ENCODE data around the gene TMEM123. TPM values are rescaled to one million over a fixed set of nuclear protein-coding genes. Genes with fewer than 3 reads are reported as not detected.

Gene TMEM123
- total and polyA plus RNA-seq, 2 donors (not counting 3 experiments of a cell fraction or from before 2014, with no cell fraction given): 201 to 257 TPM

DNA sequence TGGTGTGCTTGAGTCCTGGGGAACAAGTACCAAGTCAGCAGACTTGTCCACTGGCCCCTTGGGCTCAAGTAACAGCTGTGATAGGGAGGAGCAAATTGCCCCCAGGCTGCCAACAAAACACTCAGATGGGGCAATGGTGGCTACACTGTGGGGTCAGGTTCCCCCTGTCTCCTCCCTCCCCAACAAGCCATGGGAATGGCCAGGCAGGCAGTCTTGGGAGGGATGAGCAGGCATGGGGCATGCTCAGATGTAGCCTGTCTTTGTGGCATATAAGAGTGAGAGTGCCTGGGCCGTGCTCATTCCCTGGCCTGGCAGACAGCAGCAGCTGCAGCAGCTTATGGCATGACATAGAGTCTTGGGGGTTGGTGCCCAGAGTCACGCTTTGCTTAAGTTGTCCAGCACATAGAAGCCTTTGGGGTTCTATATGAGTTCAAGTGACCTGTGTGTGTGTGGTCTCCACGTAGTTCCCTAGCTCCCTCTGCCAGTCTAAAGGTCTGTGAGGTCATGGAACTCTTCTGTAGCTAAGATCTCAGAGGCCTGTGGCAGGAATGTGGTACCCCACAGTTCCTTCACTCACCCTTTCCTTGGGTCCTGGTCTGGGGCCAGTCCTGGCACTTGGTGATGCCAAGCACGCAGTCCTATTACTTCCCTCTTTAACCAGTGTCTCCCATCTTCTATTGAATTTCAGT, 60.9 kb downstream of the TMEM123 start:
- H3K4me2 ChIP-seq (ENCODE audit: insufficient read depth, low read length): no peak overlapping the region
- no peak overlapping the region for H3K4me3 ChIP-seq (replicated peaks in 1 of 3; ENCODE audit: insufficient read depth in 1 of 3, low read depth in 1 of 3, low read length in 3 of 3)
- H3K27me3 ChIP-seq (ENCODE audit: control insufficient read depth in 2 of 2, insufficient read depth in 2 of 2, low read length in 2 of 2): no peaks in the 10 kb centered on the region
- intact Hi-C loops (cut with micrococcal nuclease) (loop anchor here (5.0 kb wide), 2 partner anchors 61 to 221 kb away; partner anchors contain the start of gene TMEM123), dilution Hi-C loops (cut with MboI; ENCODE audit: extremely low pct_ligation_motif_present, low sequenced_read_pairs) (no loop called here)
- TF ChIP-seq FOS (IDR thresholded peaks at IDR 0.05; ENCODE audit: borderline replicate concordance, insufficient read depth, low read length) (no peak), EZH2 (IDR thresholded peaks at IDR 0.05; ENCODE audit: borderline replicate concordance, low read depth, low read length, severe bottlenecking) (no peak), JUN (IDR thresholded peaks at IDR 0.05; ENCODE audit: borderline replicate concordance, insufficient read depth, insufficient read length, low read depth) (no peak), MYC (IDR thresholded peaks at IDR 0.05; ENCODE audit: low read depth, low read length) (no peak), POLR2AphosphoS5 (IDR thresholded peaks at IDR 0.05; ENCODE audit: insufficient read depth, low read depth, low read length) (no peak), GATA2 (IDR thresholded peaks at IDR 0.05; ENCODE audit: insufficient read depth, insufficient read length, low read depth, low read length) (no peak), POLR2A (IDR thresholded peaks at IDR 0.05; ENCODE audit: low read depth, low read length) (no peak)
- TF ChIP-seq, protein P1, sequence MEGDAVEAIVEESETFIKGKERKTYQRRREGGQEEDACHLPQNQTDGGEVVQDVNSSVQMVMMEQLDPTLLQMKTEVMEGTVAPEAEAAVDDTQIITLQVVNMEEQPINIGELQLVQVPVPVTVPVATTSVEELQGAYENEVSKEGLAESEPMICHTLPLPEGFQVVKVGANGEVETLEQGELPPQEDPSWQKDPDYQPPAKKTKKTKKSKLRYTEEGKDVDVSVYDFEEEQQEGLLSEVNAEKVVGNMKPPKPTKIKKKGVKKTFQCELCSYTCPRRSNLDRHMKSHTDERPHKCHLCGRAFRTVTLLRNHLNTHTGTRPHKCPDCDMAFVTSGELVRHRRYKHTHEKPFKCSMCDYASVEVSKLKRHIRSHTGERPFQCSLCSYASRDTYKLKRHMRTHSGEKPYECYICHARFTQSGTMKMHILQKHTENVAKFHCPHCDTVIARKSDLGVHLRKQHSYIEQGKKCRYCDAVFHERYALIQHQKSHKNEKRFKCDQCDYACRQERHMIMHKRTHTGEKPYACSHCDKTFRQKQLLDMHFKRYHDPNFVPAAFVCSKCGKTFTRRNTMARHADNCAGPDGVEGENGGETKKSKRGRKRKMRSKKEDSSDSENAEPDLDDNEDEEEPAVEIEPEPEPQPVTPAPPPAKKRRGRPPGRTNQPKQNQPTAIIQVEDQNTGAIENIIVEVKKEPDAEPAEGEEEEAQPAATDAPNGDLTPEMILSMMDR (IDR thresholded peaks at IDR 0.05; ENCODE audit: extremely low read depth in 1 of 2, insufficient read depth in 1 of 2, low read depth in 1 of 2, low read length in 2 of 2): no peak
- TF ChIP-seq, protein P2, sequence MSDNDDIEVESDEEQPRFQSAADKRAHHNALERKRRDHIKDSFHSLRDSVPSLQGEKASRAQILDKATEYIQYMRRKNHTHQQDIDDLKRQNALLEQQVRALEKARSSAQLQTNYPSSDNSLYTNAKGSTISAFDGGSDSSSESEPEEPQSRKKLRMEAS (IDR thresholded peaks at IDR 0.05; ENCODE audit: insufficient read depth, insufficient read length): no peak
- no peak for FAIRE-seq
- H3K9me1 ChIP-seq (replicated peaks; ENCODE audit: control insufficient read depth, extremely low read depth, insufficient read depth, low read length): no peaks in the 10 kb centered on the region
- no peak for DNase-seq (ENCODE audit: low read depth, low spot score)
- H3K4me1 ChIP-seq (ENCODE audit: control insufficient read depth, extremely low read depth, insufficient read depth, low read length): no peaks in the 10 kb centered on the region
- H3K9ac ChIP-seq (replicated peaks; ENCODE audit: extremely low read depth, insufficient read depth, low read length): no peak overlapping the region
- peaks cover 23% of the 10 kb centered on the region for H3K79me2 ChIP-seq (ENCODE audit: control insufficient read depth, insufficient read depth, low read length)
- no peaks in the 10 kb centered on the region for H3K9me3 ChIP-seq (replicated peaks; ENCODE audit: control insufficient read depth, insufficient read depth, low read length)
- peaks cover 15 to 32% of the 10 kb centered on the region in 2 experiments for H3K36me3 ChIP-seq (ENCODE audit: control insufficient read depth in 2 of 2, extremely low read depth in 1 of 2, insufficient read depth in 2 of 2, low read length in 2 of 2)
- H4K20me1 ChIP-seq (replicated peaks; ENCODE audit: control insufficient read depth, extremely low read depth, insufficient read depth, low read length): no peaks in the 10 kb centered on the region
- BruUV-seq (replicated peaks): no TSS peak
- CTCF ChIA-PET: interaction anchor here (0.8 to 4.6 kb wide), 17 partner anchors 9 to 274 kb away, joined by 3 to 41 read pairs (median 12); no protein-coding TSS in a partner anchor
- POLR2A ChIA-PET: no interaction called here
- no peak overlapping the region for H2AFZ ChIP-seq (ENCODE audit: low read depth, low read length)
- no peak overlapping the region for H3K27ac ChIP-seq (ENCODE audit: insufficient read depth, low read depth, low read length)
